Urinary bladder (tissue), 4 donors: Measurements from ENCODE around the gene SFXN2. TPM values are rescaled to one million over a fixed set of nuclear protein-coding genes. Genes with fewer than 3 reads are reported as not detected.

Experiments used
- DNase-seq: peaks from one replicate; pipeline ENCODE4 v3.0.0-alpha.2; 2015; ENCODE audit errors: extremely low spot score
- H3K27ac ChIP-seq: one replicate; pipeline ENCODE4 v1.5.1; 2013; ENCODE audit warnings: low read depth, mild to moderate bottlenecking, moderate library complexity
- H3K36me3 ChIP-seq: one replicate; pipeline ENCODE4 v1.6.1; 2013; ENCODE audit warnings: mild to moderate bottlenecking, moderate library complexity; ENCODE audit not compliant: insufficient read depth
- H3K4me1 ChIP-seq: one replicate; pipeline ENCODE4 v1.6.1; 2013; ENCODE audit warnings: mild to moderate bottlenecking, moderate library complexity; ENCODE audit not compliant: insufficient read depth
- H3K4me3 ChIP-seq: one replicate; pipeline ENCODE4 v1.5.1; 2013; ENCODE audit warnings: low read depth, low read length
- WGBS: extraction: QIAGEN DNeasy Blood & Tissue Kit; methylation state at CpG from one replicate; pipeline ENCODE4 v1.1.7; 2013; 5-methylcytosine and 5-hydroxymethylcytosine counted together
- polyA plus RNA-seq: library from polyadenylated mRNA; stranded (reverse); fragments of 200-250 nt; gene quantifications from one replicate; pipeline ENCODE4 v1.2.3, GENCODE V29; 2013
- total RNA-seq: library from RNA; depleted of rRNA; stranded (reverse); fragments of >200 nt; gene quantifications from one replicate; pipeline ENCODE4 v1.2.3, GENCODE V29; 2014
- donor health status: healthy with polysubstance abuse.
- donor health status: healthy.

Gene SFXN2
- total and polyA plus RNA-seq, 2 donors = 4.3 to 11.7 TPM

GRCh38 chr10:102720337-102720736 lies 5.9 kb downstream of the SFXN2 start:
- no peaks in the 10 kb centered on the region for H3K4me1 ChIP-seq
- no peak for DNase-seq
- 91% methylated on average over 3 of the region's 3 CpGs for WGBS
- H3K36me3 ChIP-seq = no peaks in the 10 kb centered on the region
- no peak overlapping the region for H3K4me3 ChIP-seq
- no peak overlapping the region for H3K27ac ChIP-seq

DNA sequence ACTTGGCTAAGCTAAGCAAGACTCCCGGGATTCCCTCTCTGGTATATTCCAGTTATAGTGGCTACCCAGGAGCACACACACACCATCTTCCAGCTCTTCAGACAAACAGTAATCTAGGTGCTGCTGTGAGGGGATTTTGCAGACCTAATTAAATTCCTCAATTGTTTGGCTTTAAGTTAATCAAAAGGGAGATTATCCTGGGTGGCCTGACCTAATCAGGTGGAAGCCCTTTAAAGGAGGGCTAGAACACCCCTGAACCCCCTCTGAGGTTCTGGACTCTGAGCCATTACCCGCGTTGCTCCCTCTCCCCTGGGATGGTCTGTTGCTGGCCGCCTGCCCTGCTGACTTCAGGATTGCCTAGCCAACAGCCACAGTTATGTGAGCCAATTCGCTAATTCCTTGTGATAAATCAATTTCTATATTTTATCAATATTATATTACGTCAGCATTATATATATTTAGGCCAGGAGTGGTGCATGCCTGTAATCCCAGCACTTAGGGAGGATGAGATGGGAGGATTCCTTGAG lies 6.4 kb downstream of the SFXN2 start:
- Histone ChIP-seq H3K27ac (no peak overlapping the region), H3K36me3 (no peaks in the 10 kb centered on the region), H3K4me1 (no peaks in the 10 kb centered on the region), H3K4me3 (no peak overlapping the region)
- DNase-seq = no peak
- WGBS = 78% methylated on average over 6 of the region's 6 CpGs

DNA sequence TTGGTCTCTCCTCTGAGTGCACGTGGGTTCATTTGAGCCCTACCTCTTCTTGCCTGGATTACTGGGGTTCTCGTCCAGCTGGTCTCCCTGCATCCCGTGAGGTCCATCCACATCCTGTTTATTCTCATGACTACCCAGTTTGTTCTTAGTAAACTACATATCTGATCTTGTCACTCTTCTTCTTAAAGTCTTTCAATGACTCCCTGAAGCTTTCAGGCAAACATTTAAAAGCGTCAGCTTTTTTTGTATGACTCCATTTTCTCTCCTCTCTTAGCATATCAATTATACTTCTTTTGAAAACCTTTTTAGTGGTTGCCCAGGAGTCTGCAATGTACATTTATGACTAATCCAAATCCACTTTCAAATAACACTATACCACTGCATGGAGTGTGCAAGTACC lies 7.5 kb downstream of the SFXN2 start:
- no peak for DNase-seq
- WGBS = 71% methylated on average over 4 of the region's 4 CpGs

DNA sequence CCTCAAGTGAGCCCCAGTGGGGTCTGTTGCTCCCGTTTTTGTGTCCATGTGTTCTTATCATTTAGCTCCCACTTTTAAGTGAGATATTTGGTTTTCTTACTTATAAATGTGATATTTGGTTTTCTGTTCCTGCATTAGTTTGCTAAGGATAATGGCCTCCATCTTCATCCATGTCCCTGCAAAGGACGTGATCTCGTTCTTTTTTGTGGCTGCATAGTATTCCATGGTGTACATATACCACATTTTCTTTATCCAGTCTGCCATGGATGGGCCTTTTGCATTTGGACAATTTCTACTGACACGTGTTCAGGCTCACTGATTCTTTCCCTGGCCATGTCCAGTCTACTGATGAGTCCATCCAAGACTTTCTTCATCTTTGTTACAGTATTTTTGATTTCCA lies 9.6 kb downstream of the SFXN2 start:
- DNase-seq = no peak
- H3K36me3 ChIP-seq = no peaks in the 10 kb centered on the region
- 97% methylated on average over 4 of the region's 4 CpGs for WGBS
- no peaks in the 10 kb centered on the region for H3K4me1 ChIP-seq
- no peak overlapping the region for H3K4me3 ChIP-seq
- H3K27ac ChIP-seq = no peak overlapping the region

More for the DNA sequence above, 7.5 kb downstream of the SFXN2 start:
- Histone ChIP-seq H3K27ac (no peak overlapping the region), H3K4me1 (no peaks in the 10 kb centered on the region), H3K4me3 (no peak overlapping the region), H3K36me3 (no peaks in the 10 kb centered on the region)

GRCh38 chr10:102726274-102726673 lies 11.8 kb downstream of the SFXN2 start:
- DNase-seq = no peak
- no peak overlapping the region for H3K27ac ChIP-seq
- 57% methylated on average over 3 of the region's 3 CpGs for WGBS
- H3K36me3 ChIP-seq = no peaks in the 10 kb centered on the region
- no peak overlapping the region for H3K4me3 ChIP-seq
- H3K4me1 ChIP-seq = no peaks in the 10 kb centered on the region

- Histone ChIP-seq H3K4me1 (no peaks in the 10 kb centered on the region), H3K27ac (no peak overlapping the region), H3K4me3 (no peak overlapping the region), H3K36me3 (no peaks in the 10 kb centered on the region)
- WGBS = 78% methylated on average over 13 of the region's 13 CpGs
- no peak for DNase-seq
Measured at GRCh38 chr10:102727037-102727818, 12.8 kb downstream of the SFXN2 start.

DNA sequence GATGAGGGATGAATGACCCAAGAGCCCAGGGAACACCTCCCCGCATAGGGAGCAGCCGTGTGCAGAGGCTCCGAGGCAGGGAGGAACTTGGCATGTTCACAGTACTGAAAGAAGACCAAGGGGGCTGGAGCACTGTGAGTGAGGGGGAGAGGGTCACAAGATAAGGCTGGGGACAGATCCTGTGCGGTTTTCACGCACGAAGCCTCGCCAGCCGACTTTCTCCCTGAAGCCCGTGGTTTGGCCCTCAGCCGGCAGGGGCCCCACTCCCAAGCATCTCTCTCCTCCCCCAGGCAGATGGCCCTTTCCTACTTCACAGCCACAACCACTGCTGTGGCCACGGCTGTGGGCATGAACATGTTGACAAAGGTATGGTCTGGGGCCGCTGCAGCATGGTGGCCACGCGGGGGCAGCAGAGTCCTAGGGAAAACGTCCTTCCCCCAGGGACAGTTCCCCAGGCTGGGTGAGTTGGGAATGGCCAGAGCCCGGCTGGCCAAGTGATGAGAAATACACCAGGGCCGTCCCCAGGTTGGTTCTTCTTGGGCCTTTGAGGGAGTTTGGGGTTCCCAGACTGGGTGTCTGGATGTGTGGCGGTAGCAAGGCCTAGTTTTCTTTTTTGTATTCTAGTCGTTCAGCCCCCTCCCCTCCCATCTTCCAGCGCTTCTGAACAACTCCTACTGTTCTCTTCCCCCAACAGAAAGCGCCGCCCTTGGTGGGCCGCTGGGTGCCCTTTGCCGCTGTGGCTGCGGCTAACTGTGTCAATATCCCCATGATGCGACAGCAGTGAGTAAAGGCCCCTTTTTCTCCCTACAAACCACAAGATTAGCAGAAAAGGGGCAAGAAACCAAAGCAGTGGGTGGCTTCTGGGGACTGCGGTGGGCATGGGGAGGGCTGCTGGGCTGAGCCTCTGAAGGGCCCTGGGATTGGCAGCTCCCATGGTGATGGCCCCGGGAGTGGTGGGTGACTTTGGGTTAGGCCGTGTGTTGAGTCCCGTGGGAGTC lies 14.9 kb downstream of the SFXN2 start:
- H3K27ac ChIP-seq = no peak overlapping the region
- DNase-seq = no peak
- H3K36me3 ChIP-seq = no peaks in the 10 kb centered on the region
- H3K4me1 ChIP-seq = no peaks in the 10 kb centered on the region
- H3K4me3 ChIP-seq = no peak overlapping the region
- WGBS = 53% methylated on average over 30 of the region's 30 CpGs

GRCh38 chr10:102731222-102731800 lies 16.9 kb downstream of the SFXN2 start:
- 85% methylated on average over 5 of the region's 5 CpGs for WGBS

DNA sequence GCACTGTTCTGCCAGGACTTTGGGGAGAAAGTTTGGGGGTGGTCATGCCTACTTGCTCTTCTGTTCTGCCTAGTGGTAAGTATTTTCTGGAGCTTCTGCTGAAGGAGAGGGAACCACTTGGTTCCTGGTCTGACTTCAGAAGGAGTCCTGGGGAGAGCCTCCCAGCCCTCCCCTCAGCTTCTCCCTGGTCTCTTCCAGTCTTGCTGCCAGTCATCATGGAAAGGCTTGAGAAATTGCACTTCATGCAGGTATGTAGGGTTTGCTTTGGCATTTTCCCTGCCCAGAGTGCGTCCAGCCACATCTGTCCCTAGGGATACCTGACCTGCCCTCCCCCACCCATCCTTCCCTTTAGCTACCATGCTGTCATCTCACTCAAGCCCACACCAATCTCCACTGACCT lies 18.2 kb downstream of the SFXN2 start:
- Histone ChIP-seq H3K4me3 (no peak overlapping the region), H3K36me3 (no peaks in the 10 kb centered on the region), H3K4me1 (no peaks in the 10 kb centered on the region), H3K27ac (no peak overlapping the region)
- 78% methylated on average over 1 of the region's 1 CpG for WGBS
- DNase-seq = no peak

More at GRCh38 chr10:102731222-102731800, 16.9 kb downstream of the SFXN2 start:
- Histone ChIP-seq H3K4me3 (no peak overlapping the region), H3K36me3 (no peaks in the 10 kb centered on the region), H3K27ac (no peak overlapping the region), H3K4me1 (no peaks in the 10 kb centered on the region)
- no peak for DNase-seq

DNA sequence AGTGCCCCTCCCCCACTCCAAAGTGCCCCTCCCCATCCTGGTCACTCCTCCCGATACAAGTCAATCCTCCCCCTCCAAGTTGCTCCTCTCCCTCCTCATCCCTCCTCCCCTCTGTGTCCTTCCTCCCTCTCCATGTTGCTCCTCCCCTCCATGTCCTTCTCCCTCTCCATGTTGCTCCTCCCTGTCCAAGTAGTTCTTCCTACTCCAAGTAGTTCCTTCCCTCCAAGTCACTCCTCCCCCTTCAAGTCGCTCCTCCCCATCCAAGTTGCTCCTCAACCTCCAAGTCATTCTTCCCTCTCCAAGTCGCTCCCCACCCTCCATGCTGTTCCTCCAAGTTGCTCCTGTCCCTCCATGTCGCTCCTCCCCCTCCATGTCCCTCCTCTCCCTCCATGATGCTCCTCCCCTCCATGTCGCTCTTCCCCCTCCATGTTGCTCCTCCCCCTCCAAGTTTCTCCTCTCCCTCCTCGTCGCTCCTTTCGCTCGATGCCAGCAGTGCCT lies 20.7 kb downstream of the SFXN2 start:
- no peak for DNase-seq
- Histone ChIP-seq H3K36me3 (no peaks in the 10 kb centered on the region), H3K4me3 (no peak overlapping the region), H3K27ac (no peak overlapping the region), H3K4me1 (no peaks in the 10 kb centered on the region)
- WGBS = 75% methylated on average over 9 of the region's 9 CpGs

DNA sequence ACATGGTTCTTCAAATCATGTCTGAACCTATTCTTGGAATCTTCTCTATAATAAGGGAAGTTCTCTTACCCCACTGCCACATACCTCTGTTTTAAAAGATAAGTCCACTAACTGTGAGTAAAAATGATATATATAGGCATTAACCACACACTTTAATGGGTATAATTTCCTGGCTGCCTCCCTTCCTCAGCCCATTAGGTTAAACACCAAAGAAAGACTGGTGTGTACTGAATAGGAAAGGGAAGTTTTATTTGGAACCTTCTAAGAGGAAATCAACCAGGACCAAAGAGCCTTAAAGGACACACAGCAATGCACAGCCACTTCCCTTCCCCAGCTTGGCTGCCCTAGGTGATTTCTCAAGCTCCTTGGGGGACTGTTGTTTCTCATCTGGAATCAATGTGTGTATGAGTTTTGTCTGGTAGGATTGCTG lies 24.3 kb downstream of the SFXN2 start:
- no peaks in the 10 kb centered on the region for H3K4me1 ChIP-seq
- no peak overlapping the region for H3K27ac ChIP-seq
- no peaks in the 10 kb centered on the region for H3K36me3 ChIP-seq
- DNase-seq = no peak
- H3K4me3 ChIP-seq = no peak overlapping the region

- H3K4me1 ChIP-seq = no peaks in the 10 kb centered on the region
- no peak overlapping the region for H3K4me3 ChIP-seq
- no peak overlapping the region for H3K27ac ChIP-seq
- H3K36me3 ChIP-seq = no peaks in the 10 kb centered on the region
- WGBS = 75% methylated on average over 2 of the region's 2 CpGs
- no peak for DNase-seq
Measured at GRCh38 chr10:102740229-102740628, 25.8 kb downstream of the SFXN2 start.

- peaks cover 2% of the 10 kb centered on the region for H3K4me1 ChIP-seq
- no peak overlapping the region for H3K4me3 ChIP-seq
- WGBS = 61% methylated on average over 2 of the region's 2 CpGs
- H3K36me3 ChIP-seq = no peaks in the 10 kb centered on the region
- no peak for DNase-seq
- no peak overlapping the region for H3K27ac ChIP-seq
Measured at GRCh38 chr10:102741726-102742237, 27.3 kb downstream of the SFXN2 start.
